Activated T-helper 1 cell treated with anti-CD3 and anti-CD28 coated beads, Interleukin-2, amount 50 U/mL, for 16 hours (primary cell): ENCODE measurements around the gene SRSF10.
A peak's percentile ranks its signal among the peaks of the same experiment; 100 is the strongest.
"Not testable (repeated sequence)": the region's sequence is repeated elsewhere in the genome, so short reads cannot be mapped to it uniquely, and the experiment has no call there.

Experiments used
- DNase-seq, 2 donors: peaks; one replicate each; pipeline ENCODE4 v3.0.0-alpha.2; 2020; ENCODE audit warnings: low read depth in 1 of 2, low spot score in 1 of 2

SRSF10 gene

GRCh38 chr1:23959461-23960290 lies 20.5 kb downstream of the SRSF10 start, which contains the start of gene PNRC2:
TSS of gene PNRC2 (plus strand) at chr1:23959828. CDS start at chr1:23961458, 1,630 bp downstream.
- peak; percentile 92 to 95 for DNase-seq

- DNase-seq, result peak; percentile 75 to 84
Measured at GRCh38 chr1:23958810-23959460, 21.2 kb downstream of the SRSF10 start.

GRCh38 chr1:23958040-23958809 lies 21.9 kb downstream of the SRSF10 start:
- DNase-seq, result not testable (repeated sequence)

- no peak for DNase-seq
Measured at GRCh38 chr1:23957096-23957495, 23.0 kb downstream of the SRSF10 start.

- no peak for DNase-seq
Measured at GRCh38 chr1:23953020-23953419, 27.1 kb downstream of the SRSF10 start.

- no peak for DNase-seq
Measured at GRCh38 chr1:23947366-23947765, 32.8 kb downstream of the SRSF10 start.

- no peak for DNase-seq
Measured at GRCh38 chr1:23936481-23937176, 43.5 kb downstream of the SRSF10 start.

GRCh38 chr1:23931491-23931880 lies 48.6 kb downstream of the SRSF10 start:
- no peak for DNase-seq

GRCh38 chr1:23930861-23931490 lies 49.2 kb downstream of the SRSF10 start:
- no peak for DNase-seq

- DNase-seq, result no peak
Measured at GRCh38 chr1:23930270-23930669, 49.9 kb downstream of the SRSF10 start.

GRCh38 chr1:23928789-23929188 lies 51.3 kb downstream of the SRSF10 start:
- no peak for DNase-seq

GRCh38 chr1:23927097-23927496 lies 53.0 kb downstream of the SRSF10 start:
- no peak for DNase-seq

- DNase-seq, result no peak
Measured at GRCh38 chr1:23925279-23925678, 54.8 kb downstream of the SRSF10 start.

- no peak for DNase-seq
Measured at GRCh38 chr1:23924601-23925000, 55.5 kb downstream of the SRSF10 start.

GRCh38 chr1:23923592-23924499 lies 56.3 kb downstream of the SRSF10 start:
- DNase-seq, result no peak

GRCh38 chr1:23922321-23922943 lies 57.7 kb downstream of the SRSF10 start:
- no peak for DNase-seq

- DNase-seq, result no peak
Measured at GRCh38 chr1:23916209-23917131, 63.7 kb downstream of the SRSF10 start.

- no peak for DNase-seq
Measured at GRCh38 chr1:23915466-23915865, 64.7 kb downstream of the SRSF10 start.
